ENCODE results near the gene DDX20. TPM values are rescaled to one million over a fixed set of nuclear protein-coding genes. Genes with fewer than 3 reads are reported as not detected.

Gene DDX20
- total and polyA plus RNA-seq, 2 donors (not counting 3 experiments of a cell fraction or from before 2014, with no cell fraction given): 4.1 to 15.9 TPM

GRCh38 chr1:111725192-111725591 is 30.5 kb upstream of the DDX20 start:
- no peak overlapping the region for H3K9ac ChIP-seq (replicated peaks; ENCODE audit: extremely low read depth, insufficient read depth, low read length)
- no peaks in the 10 kb centered on the region for H3K9me1 ChIP-seq (replicated peaks; ENCODE audit: control insufficient read depth, extremely low read depth, insufficient read depth, low read length)
- no peaks in the 10 kb centered on the region for H3K36me3 ChIP-seq (ENCODE audit: control insufficient read depth in 2 of 2, extremely low read depth in 1 of 2, insufficient read depth in 2 of 2, low read length in 2 of 2)
- peaks cover under 1% of the 10 kb centered on the region for H3K4me1 ChIP-seq (ENCODE audit: control insufficient read depth, extremely low read depth, insufficient read depth, low read length)
- no peak overlapping the region for H2AFZ ChIP-seq (ENCODE audit: low read depth, low read length)
- no peak overlapping the region for H3K27ac ChIP-seq (ENCODE audit: insufficient read depth, low read depth, low read length)
- ChIA-PET POLR2A (no interaction called here), CTCF (interaction anchor here (0.9 to 1.4 kb wide), 3 partner anchors 11 to 22 kb away, joined by 4 to 5 read pairs (median 4); partner anchors contain the start of gene INKA2)
- no peak overlapping the region for H3K4me3 ChIP-seq (replicated peaks in 1 of 3; ENCODE audit: insufficient read depth in 1 of 3, low read depth in 1 of 3, low read length in 3 of 3)
- intact Hi-C loops (cut with micrococcal nuclease): no loop called here
- no peaks in the 10 kb centered on the region for H3K79me2 ChIP-seq (ENCODE audit: control insufficient read depth, insufficient read depth, low read length)
- H3K9me3 ChIP-seq (replicated peaks; ENCODE audit: control insufficient read depth, insufficient read depth, low read length): no peaks in the 10 kb centered on the region
- H3K27me3 ChIP-seq (ENCODE audit: control insufficient read depth in 2 of 2, insufficient read depth in 2 of 2, low read length in 2 of 2): no peaks in the 10 kb centered on the region
- DNase-seq (ENCODE audit: low read depth, low spot score) (no peak), FAIRE-seq (no peak)
- TF ChIP-seq EZH2 (IDR thresholded peaks at IDR 0.05; ENCODE audit: borderline replicate concordance, low read depth, low read length, severe bottlenecking): no peak
- no peak for TF ChIP-seq POLR2A (IDR thresholded peaks at IDR 0.05; ENCODE audit: low read depth, low read length)
- TF ChIP-seq MYC (IDR thresholded peaks at IDR 0.05; ENCODE audit: low read depth, low read length): no peak
- TF ChIP-seq GATA2 (IDR thresholded peaks at IDR 0.05; ENCODE audit: insufficient read depth, insufficient read length, low read depth, low read length): no peak
- no peak for TF ChIP-seq FOS (IDR thresholded peaks at IDR 0.05; ENCODE audit: borderline replicate concordance, insufficient read depth, low read length)
- no peak for TF ChIP-seq POLR2AphosphoS5 (IDR thresholded peaks at IDR 0.05; ENCODE audit: insufficient read depth, low read depth, low read length)
- no peak for TF ChIP-seq JUN (IDR thresholded peaks at IDR 0.05; ENCODE audit: borderline replicate concordance, insufficient read depth, insufficient read length, low read depth)
- no peak for TF ChIP-seq CTCF (IDR thresholded peaks at IDR 0.05; ENCODE audit: extremely low read depth in 1 of 2, insufficient read depth in 1 of 2, low read depth in 1 of 2, low read length in 2 of 2)
- TF ChIP-seq, protein P1, sequence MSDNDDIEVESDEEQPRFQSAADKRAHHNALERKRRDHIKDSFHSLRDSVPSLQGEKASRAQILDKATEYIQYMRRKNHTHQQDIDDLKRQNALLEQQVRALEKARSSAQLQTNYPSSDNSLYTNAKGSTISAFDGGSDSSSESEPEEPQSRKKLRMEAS (IDR thresholded peaks at IDR 0.05; ENCODE audit: insufficient read depth, insufficient read length): no peak
- no peak overlapping the region for H3K4me2 ChIP-seq (ENCODE audit: insufficient read depth, low read length)
- no peaks in the 10 kb centered on the region for H4K20me1 ChIP-seq (replicated peaks; ENCODE audit: control insufficient read depth, extremely low read depth, insufficient read depth, low read length)
- no TSS peak for BruUV-seq (replicated peaks)
- dilution Hi-C loops (cut with MboI; ENCODE audit: extremely low pct_ligation_motif_present, low sequenced_read_pairs): no loop called here

Measured in endothelial cell of umbilical vein (primary cell).